Measurements from ENCODE around the gene SLC25A1. TPM values are rescaled to one million over a fixed set of nuclear protein-coding genes. Genes with fewer than 3 reads are reported as not detected.

SLC25A1 gene
- polyA plus RNA-seq, 1 donor from 2014 or later = 81.4 TPM

- no peak overlapping the region for H3K9ac ChIP-seq (ENCODE audit: low read length)
- H2AFZ ChIP-seq (ENCODE audit: low read depth, low read length) = no peak overlapping the region
- TF ChIP-seq RAD21 (conservative IDR thresholded peaks at IDR 0.05) = no peak
- TF ChIP-seq EP300 (conservative IDR thresholded peaks at IDR 0.05; ENCODE audit: poor library complexity, severe bottlenecking) = no peak
- TF ChIP-seq REST (IDR thresholded peaks at IDR 0.05; ENCODE audit: borderline replicate concordance) = no peak
- no peak for TF ChIP-seq TAF1 (IDR thresholded peaks at IDR 0.05; ENCODE audit: low read depth)
- TF ChIP-seq POLR2AphosphoS5 (IDR thresholded peaks at IDR 0.05) = no peak
- TF ChIP-seq EZH2 (IDR thresholded peaks at IDR 0.05; ENCODE audit: borderline replicate concordance, insufficient read depth, low read length, poor library complexity, severe bottlenecking) = no peak
- no peak for TF ChIP-seq SMC3 (conservative IDR thresholded peaks at IDR 0.05; ENCODE audit: poor library complexity)
- TF ChIP-seq MXI1 (conservative IDR thresholded peaks at IDR 0.05; ENCODE audit: poor library complexity, severe bottlenecking) = no peak
- TF ChIP-seq, protein P1, sequence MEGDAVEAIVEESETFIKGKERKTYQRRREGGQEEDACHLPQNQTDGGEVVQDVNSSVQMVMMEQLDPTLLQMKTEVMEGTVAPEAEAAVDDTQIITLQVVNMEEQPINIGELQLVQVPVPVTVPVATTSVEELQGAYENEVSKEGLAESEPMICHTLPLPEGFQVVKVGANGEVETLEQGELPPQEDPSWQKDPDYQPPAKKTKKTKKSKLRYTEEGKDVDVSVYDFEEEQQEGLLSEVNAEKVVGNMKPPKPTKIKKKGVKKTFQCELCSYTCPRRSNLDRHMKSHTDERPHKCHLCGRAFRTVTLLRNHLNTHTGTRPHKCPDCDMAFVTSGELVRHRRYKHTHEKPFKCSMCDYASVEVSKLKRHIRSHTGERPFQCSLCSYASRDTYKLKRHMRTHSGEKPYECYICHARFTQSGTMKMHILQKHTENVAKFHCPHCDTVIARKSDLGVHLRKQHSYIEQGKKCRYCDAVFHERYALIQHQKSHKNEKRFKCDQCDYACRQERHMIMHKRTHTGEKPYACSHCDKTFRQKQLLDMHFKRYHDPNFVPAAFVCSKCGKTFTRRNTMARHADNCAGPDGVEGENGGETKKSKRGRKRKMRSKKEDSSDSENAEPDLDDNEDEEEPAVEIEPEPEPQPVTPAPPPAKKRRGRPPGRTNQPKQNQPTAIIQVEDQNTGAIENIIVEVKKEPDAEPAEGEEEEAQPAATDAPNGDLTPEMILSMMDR (IDR thresholded peaks at IDR 0.05; ENCODE audit: poor library complexity, severe bottlenecking) = no peak
- no peaks in the 10 kb centered on the region for H4K20me1 ChIP-seq (ENCODE audit: insufficient read depth)
- H3F3A ChIP-seq (ENCODE audit: insufficient read depth, low read length, poor library complexity, severe bottlenecking) = no peaks in the 10 kb centered on the region
- peaks cover 6% of the 10 kb centered on the region for H3K9me3 ChIP-seq (ENCODE audit: low read length)
- H3K79me2 ChIP-seq (replicated peaks; ENCODE audit: insufficient read depth, low read length) = no peaks in the 10 kb centered on the region
- H3K4me2 ChIP-seq (ENCODE audit: low read length) = no peak overlapping the region
- no peak overlapping the region for H3K27ac ChIP-seq (ENCODE audit: low read length)
- H3K27me3 ChIP-seq (ENCODE audit: insufficient read depth, low read depth, low read length) = peaks cover 52% of the 10 kb centered on the region
- no peak overlapping the region for H3K4me3 ChIP-seq (ENCODE audit: low read length)
- no peaks in the 10 kb centered on the region for H3K9me2 ChIP-seq (ENCODE audit: insufficient read depth, low read length)
- H3K36me3 ChIP-seq (ENCODE audit: insufficient read depth, low read length) = no peaks in the 10 kb centered on the region
These were observed 25.3 kb downstream of the SLC25A1 start for GRCh38 chr22:19152942-19153883.

DNA sequence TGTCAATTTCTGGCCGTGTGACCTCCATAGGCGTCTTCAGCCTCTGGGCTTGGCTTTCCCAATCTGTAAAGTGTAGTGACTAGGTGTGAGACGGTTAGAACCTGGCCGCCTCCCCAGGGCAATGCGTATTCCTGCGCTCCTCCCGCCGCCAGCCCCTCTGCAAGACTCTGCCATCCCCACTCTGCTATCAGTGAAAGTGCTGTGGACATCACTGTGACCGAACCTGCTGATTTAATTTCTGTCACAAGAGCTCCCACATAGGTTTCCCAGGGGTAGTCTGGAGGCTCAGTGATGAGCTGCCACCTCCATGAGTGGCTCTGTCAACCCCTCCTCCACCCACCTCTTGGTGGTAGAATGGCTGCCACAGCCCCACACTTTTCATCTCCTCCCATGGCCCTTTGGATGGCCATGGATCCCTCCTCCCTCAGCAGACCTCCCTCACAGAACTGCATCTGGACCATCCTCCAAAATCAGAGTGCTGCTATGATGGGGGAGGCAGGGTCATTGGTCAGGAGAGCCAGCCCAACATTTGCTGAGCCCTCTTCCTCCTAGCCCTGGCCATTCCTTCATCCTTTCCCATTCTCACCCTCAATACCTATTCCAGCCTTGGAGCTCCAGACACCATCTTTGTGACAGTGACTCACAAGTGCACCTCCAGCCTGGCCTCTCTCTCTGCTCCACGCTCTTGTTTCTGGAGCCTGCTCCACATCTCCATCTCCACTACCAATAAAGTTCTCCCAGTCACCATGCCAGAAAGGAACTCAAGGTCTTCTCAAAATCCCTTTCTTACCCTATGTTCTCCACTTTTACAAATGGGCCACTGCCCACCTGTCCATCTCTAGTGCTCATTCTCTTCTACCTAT lies 27.0 kb downstream of the SLC25A1 start:
- Histone ChIP-seq H4K20me1 (ENCODE audit: insufficient read depth) (no peaks in the 10 kb centered on the region), H3K9me3 (ENCODE audit: low read length) (peaks cover 6% of the 10 kb centered on the region), H3K27me3 (ENCODE audit: insufficient read depth, low read depth, low read length) (peaks cover 68% of the 10 kb centered on the region), H3K9me2 (ENCODE audit: insufficient read depth, low read length) (no peaks in the 10 kb centered on the region), H2AFZ (ENCODE audit: low read depth, low read length) (no peak overlapping the region), H3K79me2 (replicated peaks; ENCODE audit: insufficient read depth, low read length) (no peaks in the 10 kb centered on the region), H3K4me2 (ENCODE audit: low read length) (no peak overlapping the region), H3F3A (ENCODE audit: insufficient read depth, low read length, poor library complexity, severe bottlenecking) (no peaks in the 10 kb centered on the region), H3K9ac (ENCODE audit: low read length) (no peak overlapping the region), H3K27ac (ENCODE audit: low read length) (no peak overlapping the region), H3K4me3 (ENCODE audit: low read length) (no peak overlapping the region), H3K36me3 (ENCODE audit: insufficient read depth, low read length) (no peaks in the 10 kb centered on the region)
- no peak for TF ChIP-seq REST (IDR thresholded peaks at IDR 0.05; ENCODE audit: borderline replicate concordance)
- no peak for TF ChIP-seq RAD21 (conservative IDR thresholded peaks at IDR 0.05)
- TF ChIP-seq SMC3 (conservative IDR thresholded peaks at IDR 0.05; ENCODE audit: poor library complexity) = no peak
- TF ChIP-seq TAF1 (IDR thresholded peaks at IDR 0.05; ENCODE audit: low read depth) = no peak
- no peak for TF ChIP-seq MXI1 (conservative IDR thresholded peaks at IDR 0.05; ENCODE audit: poor library complexity, severe bottlenecking)
- no peak for TF ChIP-seq POLR2AphosphoS5 (IDR thresholded peaks at IDR 0.05)
- TF ChIP-seq, protein P1 (IDR thresholded peaks at IDR 0.05; ENCODE audit: poor library complexity, severe bottlenecking) = no peak
- no peak for TF ChIP-seq EP300 (conservative IDR thresholded peaks at IDR 0.05; ENCODE audit: poor library complexity, severe bottlenecking)
- TF ChIP-seq EZH2 (IDR thresholded peaks at IDR 0.05; ENCODE audit: borderline replicate concordance, insufficient read depth, low read length, poor library complexity, severe bottlenecking) = no peak

Data from neural cell (in vitro differentiated cells).